ENCODE results near the gene POLE. TPM values are rescaled to one million over a fixed set of nuclear protein-coding genes. Genes with fewer than 3 reads are reported as not detected.

POLE gene
- total RNA-seq, 4 donors from 2014 or later = 28.2 to 98.5 (median 30.0) TPM

- TF ChIP-seq CTCF (IDR thresholded peaks at IDR 0.05; ENCODE audit: low read depth) = no peak
These were observed 104.3 kb downstream of the POLE start for GRCh38 chr12:132582582-132583410.

GRCh38 chr12:132582058-132582420 lies 105.1 kb downstream of the POLE start:
- no peak for TF ChIP-seq CTCF (IDR thresholded peaks at IDR 0.05; ENCODE audit: low read depth)

GRCh38 chr12:132581348-132582057 lies 105.6 kb downstream of the POLE start:
- TF ChIP-seq CTCF (IDR thresholded peaks at IDR 0.05; ENCODE audit: low read depth) = no peak

GRCh38 chr12:132580701-132581292 lies 106.3 kb downstream of the POLE start:
- no peak for TF ChIP-seq CTCF (IDR thresholded peaks at IDR 0.05; ENCODE audit: low read depth)

- no peak for TF ChIP-seq CTCF (IDR thresholded peaks at IDR 0.05; ENCODE audit: low read depth)
These were observed 107.4 kb downstream of the POLE start for GRCh38 chr12:132579744-132580143.

GRCh38 chr12:132578826-132579225 lies 108.3 kb downstream of the POLE start:
- no peak for TF ChIP-seq CTCF (IDR thresholded peaks at IDR 0.05; ENCODE audit: low read depth)

GRCh38 chr12:132578118-132578517 lies 109.0 kb downstream of the POLE start:
- TF ChIP-seq CTCF (IDR thresholded peaks at IDR 0.05; ENCODE audit: low read depth) = no peak

Data from subcutaneous adipose tissue (tissue), 4 donors.